ENCODE measurements around the gene THRB.

Gene THRB

GRCh38 chr3:24487325-24488262 lies 7.1 kb downstream of the THRB start:
- DNase-seq (ENCODE audit: low read depth): no peak

DNA sequence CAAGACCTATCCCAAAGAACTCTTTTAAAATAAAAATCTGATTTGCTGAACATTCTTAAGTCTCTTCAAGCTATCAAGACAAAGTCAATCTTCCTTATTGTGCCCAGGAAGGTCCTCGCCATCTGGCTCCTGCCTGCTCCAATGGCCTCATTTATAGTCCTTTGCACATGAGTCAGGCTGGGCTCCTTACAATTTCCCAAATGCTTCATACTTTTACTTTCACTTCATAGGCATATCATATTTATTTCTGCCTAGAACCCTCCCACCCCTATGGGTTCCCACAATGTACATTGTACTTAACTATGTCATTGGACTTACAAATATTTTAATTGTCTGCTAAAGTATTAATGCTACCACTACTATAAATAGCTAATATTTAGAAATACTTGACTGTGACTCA lies 9.1 kb downstream of the THRB start:
- no peak for DNase-seq (ENCODE audit: low read depth)

DNA sequence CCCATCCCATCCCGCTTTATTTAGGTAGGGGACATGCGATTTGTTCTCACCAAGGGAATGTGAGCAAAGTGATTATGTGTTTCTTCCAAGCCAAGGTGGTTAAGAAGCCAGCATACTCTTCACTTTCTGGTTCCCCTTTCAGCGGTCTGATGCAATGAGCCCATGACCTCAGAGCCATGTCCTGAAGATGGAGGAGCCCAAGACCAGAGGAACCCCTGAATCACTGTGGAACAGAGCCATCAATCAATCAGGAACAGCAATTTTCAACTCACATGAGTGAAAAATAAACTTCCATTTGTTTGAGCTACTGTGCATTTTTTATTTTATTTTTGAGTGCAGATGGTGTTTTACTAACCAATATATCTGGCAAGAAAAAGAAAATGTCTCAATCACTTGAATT lies 10.8 kb downstream of the THRB start:
- DNase-seq (ENCODE audit: low read depth): no peak

DNA sequence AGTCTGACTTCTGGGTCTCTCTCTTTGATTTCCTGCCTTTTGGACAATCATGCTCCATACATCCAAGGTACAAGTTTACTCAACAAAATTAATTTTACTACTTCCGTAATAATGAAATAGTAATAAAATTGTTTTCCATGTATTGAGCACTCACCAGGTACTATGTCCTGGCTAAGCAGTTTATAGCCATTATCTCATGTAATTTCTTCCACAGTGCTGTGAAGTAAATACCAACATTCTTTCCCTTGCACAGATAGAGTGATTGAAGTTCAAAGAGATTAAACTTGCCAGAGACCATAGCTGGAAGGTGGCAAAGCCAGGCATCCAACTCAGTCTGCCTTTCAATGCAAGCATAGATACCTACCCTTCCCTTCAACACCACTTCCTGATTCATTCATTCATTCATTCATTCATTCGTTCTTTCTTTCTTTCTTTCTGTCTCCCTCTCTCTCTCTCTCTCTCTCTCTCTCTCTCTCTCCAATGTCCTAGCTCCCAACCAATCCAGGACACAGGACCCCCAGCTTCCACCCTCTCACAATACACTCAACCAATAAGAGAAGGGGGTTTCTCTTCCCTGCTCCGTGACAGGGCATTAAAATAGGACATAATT lies 12.4 kb downstream of the THRB start:
- no peak for DNase-seq (ENCODE audit: low read depth)

DNA sequence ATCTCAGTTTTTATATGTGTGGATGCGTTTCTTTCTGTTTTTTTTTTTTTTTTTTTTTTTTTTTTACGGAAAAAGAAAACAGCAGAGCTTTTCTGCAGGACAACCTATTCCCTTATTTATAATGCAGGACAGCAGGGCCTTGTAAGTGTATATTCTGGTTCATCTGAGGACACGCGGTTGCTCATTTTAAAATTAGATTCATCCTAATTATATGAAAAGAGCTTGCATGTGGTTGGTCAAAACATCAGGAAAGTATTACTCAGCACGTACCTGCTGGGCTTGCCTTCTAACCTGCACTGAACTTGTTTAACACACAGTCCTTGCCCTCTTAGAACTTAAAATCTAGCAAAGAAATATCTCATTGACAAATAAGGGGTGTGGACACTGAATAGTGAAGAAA lies 13.5 kb downstream of the THRB start:
- no peak for DNase-seq (ENCODE audit: low read depth)

DNA sequence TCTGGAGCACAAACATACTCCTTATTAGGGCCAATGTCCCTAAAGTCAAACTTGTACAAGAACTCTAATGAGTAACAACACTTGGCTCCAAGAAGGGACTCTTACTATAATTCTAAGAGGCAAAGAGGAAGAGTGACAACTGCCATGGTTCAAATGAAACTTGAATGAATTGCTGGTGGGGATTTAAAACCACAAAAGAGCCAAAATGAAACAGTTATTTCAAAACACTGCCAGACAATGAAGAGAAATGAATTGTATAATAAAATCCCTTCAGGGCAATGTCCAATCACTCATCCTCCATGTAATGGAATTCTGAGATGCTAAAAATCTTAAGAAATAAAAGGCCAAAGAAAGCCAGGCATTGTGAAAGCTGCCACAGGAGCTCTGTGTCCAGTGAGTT lies 14.2 kb downstream of the THRB start:
- DNase-seq (ENCODE audit: low read depth): no peak

DNA sequence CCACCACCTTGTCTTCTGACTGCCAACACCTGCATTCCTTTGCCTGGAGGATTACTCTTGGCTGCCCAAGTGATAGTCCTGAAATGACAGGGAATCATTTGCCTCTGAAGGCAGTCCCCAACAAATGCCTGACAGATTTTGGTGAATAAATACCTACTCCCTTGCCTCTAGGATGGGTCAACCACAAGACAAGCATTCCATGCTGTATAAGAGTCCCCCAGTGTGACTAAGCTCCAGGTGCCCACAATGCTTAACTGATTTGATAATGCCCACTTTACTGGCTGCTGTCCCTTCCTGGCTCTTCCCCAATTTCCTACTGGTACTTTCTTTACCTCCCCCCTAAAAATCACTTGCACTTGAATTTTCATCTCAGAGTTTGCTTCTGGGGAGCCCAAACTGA lies 14.8 kb downstream of the THRB start:
- DNase-seq (ENCODE audit: low read depth): no peak

DNA sequence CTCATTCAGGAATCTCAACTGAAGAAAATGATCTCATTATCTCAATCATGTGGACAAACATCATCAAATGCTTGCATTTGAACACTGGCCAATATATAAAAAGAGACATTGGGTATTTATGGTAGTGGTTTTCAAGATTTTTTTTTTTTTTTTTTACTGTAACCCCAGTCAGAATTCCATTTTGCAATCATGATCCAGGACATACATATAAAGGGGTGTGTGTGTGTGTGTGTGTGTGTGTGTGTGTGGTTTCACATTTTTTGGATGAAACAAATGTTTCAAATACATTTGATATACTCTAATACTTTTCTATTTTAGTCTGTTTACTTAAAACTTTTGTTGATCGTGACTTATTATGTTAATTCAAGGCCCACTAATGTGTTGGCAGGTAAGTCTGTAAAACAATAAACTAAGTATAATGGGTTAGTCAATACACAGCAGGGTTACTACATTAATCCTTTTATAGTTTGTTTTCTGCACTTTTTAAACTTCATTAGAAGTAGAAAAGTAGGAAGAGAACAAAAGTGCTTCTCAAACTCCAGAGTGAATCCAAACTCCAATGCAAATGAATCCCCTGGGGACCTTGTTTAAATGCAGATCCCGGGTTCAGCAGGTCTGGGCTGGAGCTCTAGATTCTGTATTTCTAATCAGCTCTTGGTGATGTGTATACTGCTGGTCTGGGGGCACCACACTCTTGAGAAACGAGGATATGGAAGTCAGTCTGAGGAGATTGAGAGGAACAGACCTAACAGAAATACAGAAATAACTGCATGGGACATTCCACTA lies 17.6 kb downstream of the THRB start:
- no peak for DNase-seq (ENCODE audit: low read depth)

DNA sequence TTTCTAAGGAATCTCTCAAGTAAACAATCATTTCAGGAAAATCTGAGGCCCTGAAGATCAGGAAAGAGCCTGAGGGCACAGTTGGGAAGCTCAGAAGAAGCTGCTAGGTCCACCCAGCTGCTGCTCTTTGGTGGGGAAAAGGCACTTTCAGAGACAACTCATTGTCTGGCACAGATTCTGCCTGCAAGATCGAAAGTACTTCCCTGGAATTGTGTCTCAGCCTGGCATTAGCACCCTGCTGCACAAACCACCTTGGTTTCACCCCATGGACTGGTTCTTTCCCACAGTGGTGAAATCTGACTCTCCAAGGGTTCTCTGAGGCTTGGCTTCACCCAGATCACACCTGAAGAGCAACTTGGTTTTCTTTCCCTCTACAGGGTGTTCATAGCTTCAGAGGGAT lies 18.7 kb downstream of the THRB start:
- DNase-seq (ENCODE audit: low read depth): no peak

DNA sequence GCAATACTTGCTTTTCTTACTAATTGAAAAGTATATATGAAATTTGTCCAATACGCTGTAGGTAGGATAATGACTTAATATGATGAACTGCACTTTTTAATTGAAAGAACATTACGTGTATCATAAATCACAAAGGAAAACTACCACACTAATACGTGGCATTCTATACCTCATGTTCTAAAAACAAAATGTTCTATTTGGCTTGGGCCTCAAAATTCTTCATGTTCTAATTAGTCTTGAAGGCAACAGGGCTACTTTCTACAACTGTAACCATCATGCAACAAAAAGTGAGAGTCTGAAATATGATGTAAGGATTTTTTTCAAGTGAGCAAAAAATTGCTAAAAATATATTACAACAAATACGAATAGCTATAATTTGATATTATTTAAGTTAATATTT lies 19.8 kb downstream of the THRB start:
- no peak for DNase-seq (ENCODE audit: low read depth)

GRCh38 chr3:24472358-24472757 lies 22.3 kb downstream of the THRB start:
- no peak for DNase-seq (ENCODE audit: low read depth)

GRCh38 chr3:24471486-24471885 lies 23.2 kb downstream of the THRB start:
- no peak for DNase-seq (ENCODE audit: low read depth)

- DNase-seq (ENCODE audit: low read depth): no peak
These were observed 24.4 kb downstream of the THRB start for GRCh38 chr3:24470277-24470676.

GRCh38 chr3:24464389-24464788 lies 30.3 kb downstream of the THRB start:
- no peak for DNase-seq (ENCODE audit: low read depth)

DNA sequence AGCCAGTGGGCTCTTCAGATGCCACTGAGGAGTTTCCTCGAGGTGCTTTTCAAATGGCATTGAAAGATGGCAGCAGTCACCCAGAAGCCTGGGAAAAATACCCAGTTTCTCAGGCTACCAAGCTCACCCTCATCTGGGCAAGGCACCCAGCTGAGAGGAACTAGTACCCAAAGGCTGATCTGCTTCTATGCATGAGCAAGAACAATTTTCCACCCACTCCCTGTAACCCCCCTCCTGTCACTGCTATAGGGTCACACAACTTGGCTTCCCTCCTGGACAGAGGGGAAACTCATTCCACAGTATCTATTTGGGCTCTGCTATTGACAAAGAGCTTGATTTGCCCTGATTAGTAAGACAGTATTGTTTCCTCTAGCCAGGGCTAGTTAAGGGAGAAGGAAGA lies 31.9 kb downstream of the THRB start:
- no peak for DNase-seq (ENCODE audit: low read depth)

GRCh38 chr3:24460974-24461373 lies 33.7 kb downstream of the THRB start:
- DNase-seq (ENCODE audit: low read depth): no peak

- no peak for DNase-seq (ENCODE audit: low read depth)
These were observed 36.9 kb downstream of the THRB start for GRCh38 chr3:24457719-24458118.

GRCh38 chr3:24454856-24455255 lies 39.8 kb downstream of the THRB start:
- no peak for DNase-seq (ENCODE audit: low read depth)

- DNase-seq (ENCODE audit: low read depth): no peak
These were observed 40.3 kb downstream of the THRB start for GRCh38 chr3:24454393-24454792.

GRCh38 chr3:24451461-24452099 lies 43.1 kb downstream of the THRB start:
- no peak for DNase-seq (ENCODE audit: low read depth)

DNA sequence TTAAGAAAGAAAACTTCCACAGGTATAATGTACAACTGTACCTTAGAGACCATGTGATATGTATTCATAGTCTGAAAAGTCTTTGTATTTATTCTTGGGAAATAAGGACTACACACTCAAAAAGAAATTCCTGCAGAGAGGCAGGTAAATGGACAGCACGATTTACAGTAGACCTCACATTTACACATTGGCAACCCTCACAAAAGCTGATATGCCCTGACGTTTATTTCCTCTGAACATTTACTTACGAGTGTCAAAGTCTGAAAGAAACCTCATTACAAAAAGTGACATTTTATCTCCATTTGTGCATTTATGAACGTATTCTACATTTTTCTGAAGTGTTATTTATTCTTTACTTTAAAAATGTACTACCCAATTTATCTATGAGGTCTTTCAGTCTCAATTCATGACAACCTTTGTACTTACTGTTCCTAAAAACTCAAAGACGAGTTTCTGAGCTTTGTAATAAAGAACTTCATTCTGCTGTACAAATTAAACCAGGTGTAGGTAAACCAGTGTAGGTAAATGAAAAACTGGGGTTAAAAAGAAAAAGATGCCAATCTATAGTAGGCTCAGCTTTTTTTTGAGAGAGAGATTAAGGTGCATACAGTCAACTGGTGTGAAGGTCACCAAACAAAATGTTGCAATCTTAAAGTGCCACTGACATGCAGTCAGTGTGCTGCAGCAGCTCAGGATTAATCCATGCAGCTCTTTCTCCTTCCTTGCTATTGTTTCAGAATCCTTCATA lies 44.3 kb downstream of the THRB start:
- DNase-seq (ENCODE audit: low read depth): no peak

- DNase-seq (ENCODE audit: low read depth): no peak
These were observed 46.8 kb downstream of the THRB start for GRCh38 chr3:24447836-24448235.

Data from stimulated activated CD8-positive, alpha-beta memory T cell treated with anti-CD3 and anti-CD28 coated beads, Interleukin-15, amount 100 ng/mL, for 1 hour (primary cell).